ENCODE measurements around the gene TNFRSF25. TPM values are rescaled to one million over a fixed set of nuclear protein-coding genes. Genes with fewer than 3 reads are reported as not detected.

Gene TNFRSF25
- total and polyA plus RNA-seq, 9 of the 15 experiments (the other 6 are each of a cell fraction or from before 2014, with no cell fraction given): 0.24 to 0.49 TPM; not detected in 7

- FAIRE-seq: no peak
- H3K9ac ChIP-seq (ENCODE audit: insufficient read depth in 1 of 2, low read depth in 2 of 2, low read length in 2 of 2): 0 out of 4 replicates have a peak overlapping the region, but pooled peaks of 1 of the 2 experiments have one; percentile 10
These were observed 17.8 kb upstream of the TNFRSF25 start for GRCh38 chr1:6483761-6484117.

More at GRCh38 chr1:6483761-6484117, 17.8 kb upstream of the TNFRSF25 start:
- no peak for TF ChIP-seq ZC3H11A (IDR thresholded peaks at IDR 0.05; ENCODE audit: low read depth, low read length)
- no peak for TF ChIP-seq MBD1 (CRISPR knock-in tag; IDR thresholded peaks at IDR 0.05)
- TF ChIP-seq HMG20A (CRISPR knock-in tag; conservative IDR thresholded peaks at IDR 0.05): no peak
- BruUV-seq (replicated peaks): no TSS peak
- 7% methylated on average over 7 of the region's 7 CpGs for WGBS (ENCODE audit: insufficient coverage, low coverage, missing lambda C conversion rate)
- no peaks in the 10 kb centered on the region for H3K79me2 ChIP-seq (ENCODE audit: control insufficient read depth, insufficient read depth, low read length)
- no peaks in the 10 kb centered on the region for H3K9me1 ChIP-seq (ENCODE audit: control insufficient read depth, insufficient read depth, low read length)
- H3K27me3 ChIP-seq (ENCODE audit: control insufficient read depth in 2 of 2, insufficient read depth in 2 of 2, low read length in 2 of 2): peaks cover 61 to 83% of the 10 kb centered on the region in 2 experiments
- H4K20me1 ChIP-seq (replicated peaks; ENCODE audit: control insufficient read depth, insufficient read depth, low read length): peaks cover 17% of the 10 kb centered on the region
- ChIA-PET CTCF (ENCODE audit: low intra/inter-chr PET ratio) (interaction anchor here (0.7 kb wide), 1 partner anchor 587 kb away, joined by 3 read pairs; no protein-coding TSS in a partner anchor), POLR2A (interaction anchor here (0.6 kb wide), 1 partner anchor 196 kb away, joined by 4 read pairs; no protein-coding TSS in a partner anchor)
- H3K4me1 ChIP-seq (replicated peaks in 1 of 2; ENCODE audit: control insufficient read depth in 2 of 2, insufficient read depth in 2 of 2, low read length in 2 of 2): peaks cover 0 to 26% of the 10 kb centered on the region in 2 experiments; a peak in 2 of 5 replicates
- no peak overlapping the region for H3K4me3 ChIP-seq
- in situ Hi-C loops (cut with MboI) (loop anchor here (25.0 kb wide), 1 partner anchor 729 kb away; no protein-coding TSS in a partner anchor), intact Hi-C loops (cut with micrococcal nuclease) (no loop called here)
- H3K9me3 ChIP-seq (replicated peaks; ENCODE audit: control insufficient read depth, insufficient read depth, low read depth, low read length): no peaks in the 10 kb centered on the region
- H3K4me2 ChIP-seq (ENCODE audit: insufficient read depth, low read length): no peak overlapping the region
- no peaks in the 10 kb centered on the region for H3K36me3 ChIP-seq (ENCODE audit: control insufficient read depth, insufficient read depth, low read length)
- ATAC-seq: no peak
- H2AFZ ChIP-seq (ENCODE audit: low read depth, low read length): no peak overlapping the region
- no peak for DNase-seq (ENCODE audit: extremely low read depth in 1 of 4, low spot score in 3 of 4)
- H3K27ac ChIP-seq (ENCODE audit: extremely low read depth, low read depth, low read length): no peak overlapping the region
